ENCODE data around the gene PRICKLE2. TPM values are rescaled to one million over a fixed set of nuclear protein-coding genes. Genes with fewer than 3 reads are reported as not detected.

The PRICKLE2 gene
- total and polyA plus RNA-seq, 2 donors (not counting 3 experiments of a cell fraction or from before 2014, with no cell fraction given): 3.0 to 7.1 TPM

GRCh38 chr3:64268926-64269325, 43.7 kb upstream of the PRICKLE2 start:
- Histone ChIP-seq H3K9ac (replicated peaks; ENCODE audit: extremely low read depth, insufficient read depth, low read length) (no peak overlapping the region), H4K20me1 (replicated peaks; ENCODE audit: control insufficient read depth, extremely low read depth, insufficient read depth, low read length) (no peaks in the 10 kb centered on the region), H3K79me2 (ENCODE audit: control insufficient read depth, insufficient read depth, low read length) (no peaks in the 10 kb centered on the region), H2AFZ (ENCODE audit: low read depth, low read length) (no peak overlapping the region), H3K9me1 (replicated peaks; ENCODE audit: control insufficient read depth, extremely low read depth, insufficient read depth, low read length) (no peaks in the 10 kb centered on the region), H3K4me2 (ENCODE audit: insufficient read depth, low read length) (no peak overlapping the region), H3K4me1 (ENCODE audit: control insufficient read depth, extremely low read depth, insufficient read depth, low read length) (peaks cover 17% of the 10 kb centered on the region), H3K36me3 (ENCODE audit: control insufficient read depth in 2 of 2, extremely low read depth in 1 of 2, insufficient read depth in 2 of 2, low read length in 2 of 2) (no peaks in the 10 kb centered on the region), H3K27me3 (ENCODE audit: control insufficient read depth in 2 of 2, insufficient read depth in 2 of 2, low read length in 2 of 2) (peaks cover 5 to 10% of the 10 kb centered on the region in 2 experiments), H3K9me3 (replicated peaks; ENCODE audit: control insufficient read depth, insufficient read depth, low read length) (no peaks in the 10 kb centered on the region), H3K4me3 (replicated peaks in 1 of 3; ENCODE audit: insufficient read depth in 1 of 3, low read depth in 1 of 3, low read length in 3 of 3) (no peak overlapping the region), H3K27ac (ENCODE audit: insufficient read depth, low read depth, low read length) (no peak overlapping the region)
- intact Hi-C loops (cut with micrococcal nuclease): loop anchor here (5.0 to 10.0 kb wide), 2 partner anchors 83 to 196 kb away; no protein-coding TSS in a partner anchor
- TF ChIP-seq CTCF (IDR thresholded peaks at IDR 0.05; ENCODE audit: extremely low read depth in 1 of 2, insufficient read depth in 1 of 2, low read depth in 1 of 2, low read length in 2 of 2): no peak
- no peak for TF ChIP-seq EZH2 (IDR thresholded peaks at IDR 0.05; ENCODE audit: borderline replicate concordance, low read depth, low read length, severe bottlenecking)
- no peak for TF ChIP-seq JUN (IDR thresholded peaks at IDR 0.05; ENCODE audit: borderline replicate concordance, insufficient read depth, insufficient read length, low read depth)
- TF ChIP-seq GATA2 (IDR thresholded peaks at IDR 0.05; ENCODE audit: insufficient read depth, insufficient read length, low read depth, low read length): no peak
- TF ChIP-seq, protein P1, sequence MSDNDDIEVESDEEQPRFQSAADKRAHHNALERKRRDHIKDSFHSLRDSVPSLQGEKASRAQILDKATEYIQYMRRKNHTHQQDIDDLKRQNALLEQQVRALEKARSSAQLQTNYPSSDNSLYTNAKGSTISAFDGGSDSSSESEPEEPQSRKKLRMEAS (IDR thresholded peaks at IDR 0.05; ENCODE audit: insufficient read depth, insufficient read length): no peak
- TF ChIP-seq FOS (IDR thresholded peaks at IDR 0.05; ENCODE audit: borderline replicate concordance, insufficient read depth, low read length): no peak
- TF ChIP-seq POLR2A (IDR thresholded peaks at IDR 0.05; ENCODE audit: low read depth, low read length): no peak
- no peak for TF ChIP-seq POLR2AphosphoS5 (IDR thresholded peaks at IDR 0.05; ENCODE audit: insufficient read depth, low read depth, low read length)
- no peak for TF ChIP-seq MYC (IDR thresholded peaks at IDR 0.05; ENCODE audit: low read depth, low read length)
- dilution Hi-C loops (cut with MboI; ENCODE audit: extremely low pct_ligation_motif_present, low sequenced_read_pairs): no loop called here
- POLR2A ChIA-PET: no interaction called here
- CTCF ChIA-PET: interaction anchor here (1.9 kb wide), 1 partner anchor 38 kb away, joined by 5 read pairs; no protein-coding TSS in a partner anchor
- BruUV-seq (replicated peaks): no TSS peak
- DNase-seq (ENCODE audit: low read depth, low spot score): no peak
- FAIRE-seq: no peak
